Measurements from ENCODE around the gene KLF3.

KLF3 gene

GRCh38 chr4:38641811-38642210, 22.2 kb upstream of the KLF3 start:
- no peak overlapping the region for H3K27ac ChIP-seq (ENCODE audit: low read depth, low read length)
- H3K4me1 ChIP-seq (ENCODE audit: control insufficient read depth, low read length): no peaks in the 10 kb centered on the region
- no peaks in the 10 kb centered on the region for H4K20me1 ChIP-seq (ENCODE audit: control insufficient read depth, insufficient read depth, low read depth, low read length)
- H3K4me2 ChIP-seq (ENCODE audit: low read length): no peak overlapping the region
- H3K9me2 ChIP-seq (replicated peaks; ENCODE audit: control insufficient read depth, low read length): no peaks in the 10 kb centered on the region
- no peak overlapping the region for H3K4me3 ChIP-seq (ENCODE audit: low read length)
- no peaks in the 10 kb centered on the region for H3K79me2 ChIP-seq (ENCODE audit: control insufficient read depth, low read length)
- no peak for TF ChIP-seq EZH2phosphoT487 (IDR thresholded peaks at IDR 0.05; ENCODE audit: borderline replicate concordance, low read length)
- TF ChIP-seq, protein P1, sequence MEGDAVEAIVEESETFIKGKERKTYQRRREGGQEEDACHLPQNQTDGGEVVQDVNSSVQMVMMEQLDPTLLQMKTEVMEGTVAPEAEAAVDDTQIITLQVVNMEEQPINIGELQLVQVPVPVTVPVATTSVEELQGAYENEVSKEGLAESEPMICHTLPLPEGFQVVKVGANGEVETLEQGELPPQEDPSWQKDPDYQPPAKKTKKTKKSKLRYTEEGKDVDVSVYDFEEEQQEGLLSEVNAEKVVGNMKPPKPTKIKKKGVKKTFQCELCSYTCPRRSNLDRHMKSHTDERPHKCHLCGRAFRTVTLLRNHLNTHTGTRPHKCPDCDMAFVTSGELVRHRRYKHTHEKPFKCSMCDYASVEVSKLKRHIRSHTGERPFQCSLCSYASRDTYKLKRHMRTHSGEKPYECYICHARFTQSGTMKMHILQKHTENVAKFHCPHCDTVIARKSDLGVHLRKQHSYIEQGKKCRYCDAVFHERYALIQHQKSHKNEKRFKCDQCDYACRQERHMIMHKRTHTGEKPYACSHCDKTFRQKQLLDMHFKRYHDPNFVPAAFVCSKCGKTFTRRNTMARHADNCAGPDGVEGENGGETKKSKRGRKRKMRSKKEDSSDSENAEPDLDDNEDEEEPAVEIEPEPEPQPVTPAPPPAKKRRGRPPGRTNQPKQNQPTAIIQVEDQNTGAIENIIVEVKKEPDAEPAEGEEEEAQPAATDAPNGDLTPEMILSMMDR (IDR thresholded peaks at IDR 0.05; ENCODE audit: low read depth, low read length, poor library complexity, severe bottlenecking): no peak
- H3K36me3 ChIP-seq (ENCODE audit: control insufficient read depth, low read length): no peaks in the 10 kb centered on the region
- H3K9me3 ChIP-seq (ENCODE audit: control insufficient read depth, insufficient read depth, low read length): no peaks in the 10 kb centered on the region
- no peaks in the 10 kb centered on the region for H3F3A ChIP-seq (ENCODE audit: control insufficient read depth, insufficient read depth)
- H3K27me3 ChIP-seq (ENCODE audit: control insufficient read depth, low read length): peaks cover 2% of the 10 kb centered on the region; the same call in 1 of the 2 replicates

DNA sequence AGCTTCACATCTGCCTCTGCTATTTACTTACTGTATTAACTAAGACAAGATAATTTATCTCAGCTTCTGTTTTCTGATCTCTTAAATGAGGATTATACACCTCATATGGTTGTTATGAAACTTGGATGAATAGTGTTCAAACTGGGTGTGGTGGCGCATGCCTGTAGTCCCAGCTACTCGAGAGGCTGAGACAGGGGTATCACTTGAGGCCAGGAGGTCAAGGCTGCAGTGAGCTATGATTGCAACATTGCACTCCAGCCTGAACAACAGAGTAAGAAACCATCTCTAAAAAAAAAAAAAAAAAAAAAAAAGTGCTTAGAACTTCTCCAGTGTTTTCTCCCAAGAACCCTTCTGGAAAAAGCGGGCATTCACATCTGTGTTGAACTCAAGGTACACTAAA, 19.8 kb upstream of the KLF3 start:
- H4K20me1 ChIP-seq (ENCODE audit: control insufficient read depth, insufficient read depth, low read depth, low read length): no peaks in the 10 kb centered on the region
- no peaks in the 10 kb centered on the region for H3F3A ChIP-seq (ENCODE audit: control insufficient read depth, insufficient read depth)
- no peaks in the 10 kb centered on the region for H3K79me2 ChIP-seq (ENCODE audit: control insufficient read depth, low read length)
- H3K27ac ChIP-seq (ENCODE audit: low read depth, low read length): no peak overlapping the region
- TF ChIP-seq, protein P1 (IDR thresholded peaks at IDR 0.05; ENCODE audit: low read depth, low read length, poor library complexity, severe bottlenecking): no peak
- no peak for TF ChIP-seq EZH2phosphoT487 (IDR thresholded peaks at IDR 0.05; ENCODE audit: borderline replicate concordance, low read length)
- H3K4me3 ChIP-seq (ENCODE audit: low read length): no peak overlapping the region
- H3K4me2 ChIP-seq (ENCODE audit: low read length): no peak overlapping the region
- no peaks in the 10 kb centered on the region for H3K9me3 ChIP-seq (ENCODE audit: control insufficient read depth, insufficient read depth, low read length)
- H3K36me3 ChIP-seq (ENCODE audit: control insufficient read depth, low read length): no peaks in the 10 kb centered on the region
- H3K4me1 ChIP-seq (ENCODE audit: control insufficient read depth, low read length): no peaks in the 10 kb centered on the region
- H3K9me2 ChIP-seq (replicated peaks; ENCODE audit: control insufficient read depth, low read length): no peaks in the 10 kb centered on the region
- H3K27me3 ChIP-seq (ENCODE audit: control insufficient read depth, low read length): peaks cover 1% of the 10 kb centered on the region; the same call in 1 of the 2 replicates

DNA sequence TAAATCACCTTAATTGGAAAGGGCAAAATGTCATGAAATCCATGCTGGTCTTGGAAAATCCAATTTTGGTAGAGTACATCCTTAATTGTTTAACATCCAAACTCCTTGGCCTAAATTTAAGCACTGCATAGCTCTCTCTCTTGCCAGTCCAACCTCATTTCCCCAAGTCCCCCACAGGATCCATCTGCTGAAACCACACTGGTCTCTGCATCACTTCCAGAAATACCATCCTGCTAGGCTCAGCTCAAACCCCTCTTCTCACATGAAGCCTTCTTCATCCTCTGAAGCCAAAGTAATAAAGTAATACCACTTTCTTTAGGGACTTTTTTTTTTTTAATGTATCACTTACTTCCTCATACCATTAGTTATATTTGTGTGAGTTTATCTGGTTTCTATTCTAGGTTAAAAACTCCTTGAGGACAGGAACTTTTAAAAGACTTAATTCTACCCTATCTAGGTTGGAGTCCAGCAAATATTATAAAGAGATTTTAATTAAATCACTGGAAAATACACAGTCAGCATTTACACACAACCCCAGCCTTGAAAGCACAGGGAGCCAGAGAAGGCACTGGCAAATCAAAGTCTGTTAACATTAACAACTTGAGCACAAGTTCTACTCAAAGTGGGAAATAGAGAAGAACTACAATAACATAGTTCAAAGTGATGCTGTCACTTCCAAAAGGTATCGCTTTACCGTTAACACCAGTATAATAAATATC, 16.7 kb upstream of the KLF3 start:
- Histone ChIP-seq H3K27ac (ENCODE audit: low read depth, low read length) (no peak overlapping the region), H3K9me3 (ENCODE audit: control insufficient read depth, insufficient read depth, low read length) (no peaks in the 10 kb centered on the region), H4K20me1 (ENCODE audit: control insufficient read depth, insufficient read depth, low read depth, low read length) (no peaks in the 10 kb centered on the region), H3K4me2 (ENCODE audit: low read length) (no peak overlapping the region), H3F3A (ENCODE audit: control insufficient read depth, insufficient read depth) (no peaks in the 10 kb centered on the region), H3K9me2 (replicated peaks; ENCODE audit: control insufficient read depth, low read length) (no peaks in the 10 kb centered on the region), H3K79me2 (ENCODE audit: control insufficient read depth, low read length) (no peaks in the 10 kb centered on the region), H3K4me1 (ENCODE audit: control insufficient read depth, low read length) (no peaks in the 10 kb centered on the region), H3K27me3 (ENCODE audit: control insufficient read depth, low read length) (no peaks in the 10 kb centered on the region; the same call in 1 of the 2 replicates), H3K36me3 (ENCODE audit: control insufficient read depth, low read length) (no peaks in the 10 kb centered on the region), H3K4me3 (ENCODE audit: low read length) (no peak overlapping the region)
- TF ChIP-seq EZH2phosphoT487 (IDR thresholded peaks at IDR 0.05; ENCODE audit: borderline replicate concordance, low read length): no peak
- TF ChIP-seq, protein P1 (IDR thresholded peaks at IDR 0.05; ENCODE audit: low read depth, low read length, poor library complexity, severe bottlenecking): no peak
